ENCODE results near the gene DPP6. TPM values are rescaled to one million over a fixed set of nuclear protein-coding genes. Genes with fewer than 3 reads are reported as not detected.

Gene DPP6
- polyA plus RNA-seq, 1 of the 3 experiments (the other 2 are of a cell fraction) = not detected

GRCh38 chr7:154837622-154838021, 785.4 kb downstream of the DPP6 start:
- WGBS (ENCODE audit: low lambda C conversion rate) = 42% methylated on average over 5 of the region's 5 CpGs
- no peak overlapping the region for H3K9ac ChIP-seq
- POLR2A ChIA-PET = no interaction called here
- H3K4me2 ChIP-seq = no peak overlapping the region
- no peak overlapping the region for H2AFZ ChIP-seq (ENCODE audit: low read depth)
- H3K36me3 ChIP-seq (replicated peaks in 1 of 2; ENCODE audit: control insufficient read depth in 1 of 2, insufficient read depth in 2 of 2, low read length in 1 of 2) = no peaks in the 10 kb centered on the region
- H3K4me1 ChIP-seq (ENCODE audit: control insufficient read depth in 1 of 2, insufficient read depth in 2 of 2, low read depth in 1 of 2, low read length in 1 of 2) = peaks cover 0 to 17% of the 10 kb centered on the region in 2 experiments; a peak in 2 of 4 replicates
- CTCF ChIA-PET = interaction anchor here (0.6 kb wide), 1 partner anchor 232 kb away, joined by 3 read pairs; no protein-coding TSS in a partner anchor
- H3K79me2 ChIP-seq (ENCODE audit: insufficient read depth) = no peaks in the 10 kb centered on the region
- no peaks in the 10 kb centered on the region for H4K20me1 ChIP-seq (ENCODE audit: insufficient read depth)
- H3K4me3 ChIP-seq (ENCODE audit: low read depth in 2 of 2, low read length in 1 of 2) = no peak overlapping the region
- H3K27ac ChIP-seq (ENCODE audit: low read depth in 2 of 2, low read length in 1 of 2) = no peak overlapping the region
- TF ChIP-seq SIN3A (IDR thresholded peaks at IDR 0.05; ENCODE audit: borderline replicate concordance, low read depth, low read length) (no peak), SMC3 (IDR thresholded peaks at IDR 0.05; ENCODE audit: low read depth, low read length) (no peak), MXI1 (IDR thresholded peaks at IDR 0.05; ENCODE audit: low read depth, low read length) (no peak), TAF1 (IDR thresholded peaks at IDR 0.05; ENCODE audit: borderline replicate concordance, low read depth, low read length) (no peak), GABPA (IDR thresholded peaks at IDR 0.05; ENCODE audit: low read depth) (no peak), NFIC (IDR thresholded peaks at IDR 0.05; ENCODE audit: borderline replicate concordance) (no peak), EZH2phosphoT487 (IDR thresholded peaks at IDR 0.05; ENCODE audit: borderline replicate concordance, low read depth) (no peak), EP300 (IDR thresholded peaks at IDR 0.05; ENCODE audit: borderline replicate concordance in 1 of 2, low read depth in 1 of 2, low read length in 1 of 2) (no peak), NRF1 (IDR thresholded peaks at IDR 0.05; ENCODE audit: low read depth, low read length) (no peak), ZBTB33 (IDR thresholded peaks at IDR 0.05; ENCODE audit: borderline replicate concordance, low read depth) (no peak)
- TF ChIP-seq, protein P1, sequence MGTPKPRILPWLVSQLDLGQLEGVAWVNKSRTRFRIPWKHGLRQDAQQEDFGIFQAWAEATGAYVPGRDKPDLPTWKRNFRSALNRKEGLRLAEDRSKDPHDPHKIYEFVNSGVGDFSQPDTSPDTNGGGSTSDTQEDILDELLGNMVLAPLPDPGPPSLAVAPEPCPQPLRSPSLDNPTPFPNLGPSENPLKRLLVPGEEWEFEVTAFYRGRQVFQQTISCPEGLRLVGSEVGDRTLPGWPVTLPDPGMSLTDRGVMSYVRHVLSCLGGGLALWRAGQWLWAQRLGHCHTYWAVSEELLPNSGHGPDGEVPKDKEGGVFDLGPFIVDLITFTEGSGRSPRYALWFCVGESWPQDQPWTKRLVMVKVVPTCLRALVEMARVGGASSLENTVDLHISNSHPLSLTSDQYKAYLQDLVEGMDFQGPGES (IDR thresholded peaks at IDR 0.05; ENCODE audit: low read depth, low read length) = no peak
- TF ChIP-seq, protein P2, sequence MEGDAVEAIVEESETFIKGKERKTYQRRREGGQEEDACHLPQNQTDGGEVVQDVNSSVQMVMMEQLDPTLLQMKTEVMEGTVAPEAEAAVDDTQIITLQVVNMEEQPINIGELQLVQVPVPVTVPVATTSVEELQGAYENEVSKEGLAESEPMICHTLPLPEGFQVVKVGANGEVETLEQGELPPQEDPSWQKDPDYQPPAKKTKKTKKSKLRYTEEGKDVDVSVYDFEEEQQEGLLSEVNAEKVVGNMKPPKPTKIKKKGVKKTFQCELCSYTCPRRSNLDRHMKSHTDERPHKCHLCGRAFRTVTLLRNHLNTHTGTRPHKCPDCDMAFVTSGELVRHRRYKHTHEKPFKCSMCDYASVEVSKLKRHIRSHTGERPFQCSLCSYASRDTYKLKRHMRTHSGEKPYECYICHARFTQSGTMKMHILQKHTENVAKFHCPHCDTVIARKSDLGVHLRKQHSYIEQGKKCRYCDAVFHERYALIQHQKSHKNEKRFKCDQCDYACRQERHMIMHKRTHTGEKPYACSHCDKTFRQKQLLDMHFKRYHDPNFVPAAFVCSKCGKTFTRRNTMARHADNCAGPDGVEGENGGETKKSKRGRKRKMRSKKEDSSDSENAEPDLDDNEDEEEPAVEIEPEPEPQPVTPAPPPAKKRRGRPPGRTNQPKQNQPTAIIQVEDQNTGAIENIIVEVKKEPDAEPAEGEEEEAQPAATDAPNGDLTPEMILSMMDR (IDR thresholded peaks at IDR 0.05) = no peak
- DNase-seq = no peak
- H3K9me2 ChIP-seq = no peaks in the 10 kb centered on the region
- H3K9me3 ChIP-seq = peaks cover 7% of the 10 kb centered on the region; the same call in 1 of the 2 replicates
- no peaks in the 10 kb centered on the region for H3K27me3 ChIP-seq (ENCODE audit: insufficient read depth)
- H3F3A ChIP-seq (replicated peaks; ENCODE audit: insufficient read depth) = peaks cover 6% of the 10 kb centered on the region
